Natural killer cell treated with Interleukin-12 subunit alpha and Interleukin-12 subunit beta and Interleukin-15 and Interleukin-18, amount 100 ng/mL, for 72 hours (primary cell): ENCODE results near the gene TRABD2A. TPM values are rescaled to one million over a fixed set of nuclear protein-coding genes. Genes with fewer than 3 reads are reported as not detected.

Experiments used
- ATAC-seq, 2 donors: fragments of 150-1000 bp; cut with Tn5 transposase in 1 of 2; sonication (Bioruptor Pico), chemical (Tn5 transposase) in 1 of 2; 2 replicates each; pipeline ENCODE4 v1.10.0; 2021
- DNase-seq: peaks from one replicate; pipeline ENCODE4 v3.0.0; 2022; ENCODE audit warnings: low spot score
- H3K27ac Mint-ChIP-seq, 2 donors: 1 replicate in 1 of 2; 2 replicates in 1 of 2; pipeline ENCODE4 v1.8.0; 2022; ENCODE audit warnings: mixed read lengths in 2 of 2, mild to moderate bottlenecking in 1 of 2, moderate library complexity in 1 of 2
- H3K27me3 Mint-ChIP-seq, 2 donors: 1 replicate in 1 of 2; 2 replicates in 1 of 2; pipeline ENCODE4 v1.8.0; 2022; ENCODE audit warnings: mixed read lengths in 2 of 2
- H3K36me3 Mint-ChIP-seq: one replicate; pipeline ENCODE4 v1.8.0; 2022; ENCODE audit warnings: mixed read lengths
- H3K4me1 Mint-ChIP-seq, 2 donors: 1 replicate in 1 of 2; 2 replicates in 1 of 2; pipeline ENCODE4 v1.8.0; 2022; ENCODE audit warnings: low read depth in 2 of 2, mixed read lengths in 2 of 2, mild to moderate bottlenecking in 1 of 2
- H3K4me3 Mint-ChIP-seq: one replicate; pipeline ENCODE4 v1.8.0; 2022; ENCODE audit warnings: mixed read lengths
- H3K9me3 Mint-ChIP-seq: 2 replicates; pipeline ENCODE4 v1.8.0; 2022; ENCODE audit warnings: mixed read lengths
- total RNA-seq, 2 donors: library from RNA; stranded (reverse); gene quantifications; one replicate each; pipeline ENCODE4 v1.2.3, GENCODE V29; 2022

Gene TRABD2A
- total RNA-seq, 2 donors from 2014 or later: 6.6 to 18.3 TPM

- H3K4me1 Mint-ChIP-seq: peaks cover 40 to 41% of the 10 kb centered on the region in 2 donors
- ATAC-seq (no peak), DNase-seq (no peak)
- peaks cover 28% of the 10 kb centered on the region for H3K36me3 Mint-ChIP-seq
- no peak overlapping the region for H3K27ac Mint-ChIP-seq
- no peak overlapping the region for H3K4me3 Mint-ChIP-seq
- no peaks in the 10 kb centered on the region for H3K27me3 Mint-ChIP-seq
- peaks cover 16% of the 10 kb centered on the region for H3K9me3 Mint-ChIP-seq
Observed at GRCh38 chr2:84911135-84911678, 30.3 kb upstream of the TRABD2A start.

- peaks cover 50 to 51% of the 10 kb centered on the region in 2 donors for H3K4me1 Mint-ChIP-seq
Observed at GRCh38 chr2:84908948-84909713, 28.2 kb upstream of the TRABD2A start.

DNA sequence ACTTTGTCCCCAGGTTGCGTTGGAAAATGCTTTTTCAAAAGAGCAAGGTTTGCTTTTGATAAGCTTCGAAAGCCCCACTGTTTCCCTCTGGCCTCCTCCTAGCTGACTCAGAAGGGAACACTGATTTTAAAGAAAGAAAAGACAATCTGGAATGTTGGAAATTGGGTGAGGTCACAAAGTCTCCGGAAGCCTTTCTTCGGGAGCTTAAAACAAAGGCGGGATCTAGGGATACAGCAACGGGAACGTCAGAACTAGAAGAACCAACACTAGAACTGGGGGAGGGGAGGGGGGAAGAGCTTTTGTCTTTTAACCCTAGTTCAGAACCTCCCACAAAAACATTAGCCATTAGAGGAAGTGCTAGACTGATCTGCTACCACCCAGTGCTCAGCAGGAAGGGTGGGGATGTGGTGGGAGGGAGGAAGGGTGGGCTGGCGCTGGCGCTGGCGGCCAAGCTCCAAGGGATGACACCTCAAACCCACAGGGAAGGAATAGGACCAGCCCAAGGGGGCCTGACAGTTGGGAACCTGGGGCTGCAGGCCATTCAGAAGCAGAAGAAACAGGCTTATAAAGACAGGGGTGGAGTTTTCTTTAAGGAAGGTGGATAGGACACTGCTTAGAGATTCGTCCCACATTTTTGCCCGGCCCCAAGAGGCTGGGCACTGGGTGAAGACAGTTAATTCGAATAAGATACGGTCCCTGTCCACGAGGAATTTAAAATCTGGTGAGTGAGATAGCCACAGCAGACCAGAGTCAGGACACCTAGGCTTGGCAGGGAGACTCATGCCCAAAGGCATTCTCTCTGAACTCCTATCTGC, 26.2 kb upstream of the TRABD2A start:
- DNase-seq (no peak), ATAC-seq (peak in 1 of 2 donors; percentile 25)
- Mint-ChIP-seq H3K4me3 (peak overlapping the region; percentile 85), H3K27me3 (no peaks in the 10 kb centered on the region), H3K27ac (peak overlapping the region; percentile 61 to 99), H3K36me3 (peaks cover 29% of the 10 kb centered on the region), H3K9me3 (peaks cover 16% of the 10 kb centered on the region), H3K4me1 (peaks cover 64 to 68% of the 10 kb centered on the region in 2 donors)

More at GRCh38 chr2:84908948-84909713, 28.2 kb upstream of the TRABD2A start:
- ATAC-seq (no peak), DNase-seq (no peak)
- H3K4me3 Mint-ChIP-seq: peak overlapping the region; percentile 85
- H3K36me3 Mint-ChIP-seq: peaks cover 29% of the 10 kb centered on the region
- H3K27me3 Mint-ChIP-seq: no peaks in the 10 kb centered on the region
- H3K27ac Mint-ChIP-seq: peak overlapping the region; percentile 61 to 99
- H3K9me3 Mint-ChIP-seq: peaks cover 16% of the 10 kb centered on the region

DNA sequence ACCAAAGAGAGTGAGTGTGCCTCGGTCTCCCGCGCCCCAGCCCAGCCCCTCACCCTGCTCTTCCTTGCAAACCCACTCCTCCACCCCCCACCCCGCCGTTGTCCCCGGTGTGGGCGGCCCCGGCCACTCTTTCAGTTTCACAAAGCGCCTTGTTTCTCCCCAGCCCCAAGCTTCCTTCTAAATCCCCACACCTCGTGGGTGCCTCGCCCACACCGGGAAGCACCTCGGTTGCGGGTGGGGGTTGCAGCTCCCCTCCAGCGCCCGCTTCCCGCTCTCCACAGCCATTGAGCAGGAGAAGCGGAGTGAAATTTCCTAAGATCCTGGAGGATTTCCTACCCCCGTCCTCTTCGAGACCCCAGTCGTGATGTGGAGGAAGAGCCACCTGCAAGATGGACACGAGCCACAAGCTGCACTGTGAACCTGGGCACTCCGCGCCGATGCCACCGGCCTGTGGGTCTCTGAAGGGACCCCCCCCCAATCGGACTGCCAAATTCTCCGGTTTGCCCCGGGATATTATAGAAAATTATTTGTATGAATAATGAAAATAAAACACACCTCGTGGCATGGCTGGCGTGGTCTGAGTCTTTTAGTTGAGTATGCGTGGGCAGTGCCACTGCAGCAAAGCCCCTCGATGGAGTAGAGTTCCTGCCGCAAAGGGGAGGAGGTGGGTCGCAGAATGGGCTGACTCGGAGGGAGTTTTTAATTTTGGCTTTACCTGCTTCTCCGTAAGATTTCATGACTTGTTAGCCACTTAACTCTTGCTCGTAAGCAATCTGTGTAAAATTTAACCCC, 25.4 kb upstream of the TRABD2A start:
- Mint-ChIP-seq H3K27me3 (no peaks in the 10 kb centered on the region), H3K36me3 (peaks cover 29% of the 10 kb centered on the region), H3K4me3 (peak overlapping the region; percentile 85), H3K9me3 (peaks cover 16% of the 10 kb centered on the region), H3K4me1 (peaks cover 69% of the 10 kb centered on the region in 2 donors), H3K27ac (peak overlapping the region; percentile 61 to 99)
- ATAC-seq: peak; percentile 39 to 65
- DNase-seq: peak; percentile 87

GRCh38 chr2:84905181-84906107, 24.6 kb upstream of the TRABD2A start, which contains the start of gene TMSB10:
TSS of gene TMSB10 (plus strand) at chr2:84905656.
- DNase-seq (peak; percentile 90), ATAC-seq (peak; percentile 85 to 88)
- Mint-ChIP-seq H3K9me3 (peaks cover 16% of the 10 kb centered on the region), H3K4me3 (peak within 1 kb of the TSS; percentile 85), H3K4me1 (peaks cover 77% of the 10 kb centered on the region in 2 donors), H3K36me3 (peaks cover 29% of the 10 kb centered on the region), H3K27ac (peak within 1 kb of the TSS; percentile 70 to 99), H3K27me3 (no peaks in the 10 kb centered on the region)

GRCh38 chr2:84904717-84905174, 23.9 kb upstream of the TRABD2A start:
- H3K27ac Mint-ChIP-seq: peak overlapping the region; percentile 70 to 99
- peak overlapping the region; percentile 85 for H3K4me3 Mint-ChIP-seq
- peaks cover 80% of the 10 kb centered on the region in 2 donors for H3K4me1 Mint-ChIP-seq
- H3K36me3 Mint-ChIP-seq: peaks cover 24% of the 10 kb centered on the region
- DNase-seq (no peak), ATAC-seq (no peak)
- no peaks in the 10 kb centered on the region for H3K27me3 Mint-ChIP-seq
- peaks cover 12% of the 10 kb centered on the region for H3K9me3 Mint-ChIP-seq

DNA sequence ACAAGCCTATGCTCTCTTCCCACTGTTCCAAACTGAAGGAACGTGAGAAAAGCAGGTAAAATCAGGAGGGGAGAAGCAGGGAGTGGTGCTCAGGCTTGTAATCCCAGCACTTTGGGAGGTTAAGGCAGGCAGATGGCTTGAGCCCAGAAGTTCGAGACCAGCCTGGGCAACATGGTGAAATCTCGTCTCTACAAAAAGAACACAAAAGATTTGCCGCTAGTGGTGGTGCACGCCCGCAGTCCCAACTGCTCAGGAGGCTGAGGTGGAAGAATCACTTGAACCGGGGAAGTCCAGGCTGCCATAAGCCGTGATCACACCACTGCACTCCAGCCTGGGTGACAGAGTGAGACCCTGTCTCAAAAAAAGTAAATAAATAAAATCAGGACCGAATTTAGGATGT, 23.3 kb upstream of the TRABD2A start:
- peaks cover 18% of the 10 kb centered on the region for H3K36me3 Mint-ChIP-seq
- ATAC-seq (no peak), DNase-seq (no peak)
- H3K27me3 Mint-ChIP-seq: no peaks in the 10 kb centered on the region
- peaks cover 6% of the 10 kb centered on the region for H3K9me3 Mint-ChIP-seq
- H3K4me3 Mint-ChIP-seq: peak overlapping the region; percentile 85
- peak overlapping the region; percentile 70 to 99 for H3K27ac Mint-ChIP-seq
- H3K4me1 Mint-ChIP-seq: peaks cover 78 to 79% of the 10 kb centered on the region in 2 donors

DNA sequence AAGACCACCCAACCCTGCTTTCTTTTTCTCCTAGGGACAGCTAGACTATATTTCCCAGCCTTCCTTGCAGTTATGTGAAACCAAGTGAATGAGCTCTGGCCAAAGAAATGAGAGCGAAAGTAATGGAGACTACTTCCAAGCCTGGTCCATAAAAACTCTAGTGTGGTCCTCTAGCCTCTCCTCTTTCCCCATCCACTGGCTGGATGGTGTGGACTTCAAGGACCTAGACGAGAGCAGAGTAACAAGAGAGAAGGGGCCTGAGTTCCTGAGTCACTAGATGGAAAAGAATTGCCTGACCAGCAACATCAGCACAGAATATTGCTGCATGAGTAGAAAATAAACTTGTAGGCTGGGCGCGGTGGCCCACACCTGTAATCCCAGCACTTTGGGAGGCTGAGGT, 21.6 kb upstream of the TRABD2A start:
- ATAC-seq: no peak
- H3K4me3 Mint-ChIP-seq: peak overlapping the region; percentile 10
- H3K27ac Mint-ChIP-seq: peak overlapping the region in 1 of 2 donors; percentile 99
- peaks cover 15% of the 10 kb centered on the region for H3K36me3 Mint-ChIP-seq
- DNase-seq: no peak
- H3K27me3 Mint-ChIP-seq: no peaks in the 10 kb centered on the region
- H3K9me3 Mint-ChIP-seq: no peaks in the 10 kb centered on the region
- peaks cover 77 to 83% of the 10 kb centered on the region in 2 donors for H3K4me1 Mint-ChIP-seq

DNA sequence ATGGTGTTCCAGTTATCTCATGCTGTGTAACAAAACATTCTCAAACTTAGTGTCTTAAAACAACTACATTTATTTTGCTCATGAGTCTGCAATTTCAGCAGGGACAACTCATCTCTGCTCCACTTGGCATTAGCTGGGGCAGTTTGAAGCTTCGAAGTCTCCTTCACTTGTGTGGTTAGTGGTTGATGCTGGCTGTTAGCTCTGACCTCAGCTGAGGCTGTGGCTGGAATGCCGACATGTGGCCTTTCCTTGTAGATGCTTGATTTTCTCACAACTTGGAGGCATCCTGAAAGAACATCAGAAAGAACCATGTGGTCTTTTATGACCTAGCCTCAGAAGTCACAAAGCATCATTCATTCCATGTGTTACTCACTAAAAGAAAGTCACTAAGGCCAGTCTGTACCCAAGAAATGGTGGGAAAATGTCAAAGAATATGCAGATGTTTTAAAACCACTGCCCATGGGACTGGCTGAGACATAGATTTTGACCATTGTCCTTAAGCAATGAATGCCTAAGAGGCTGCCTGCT, 20.8 kb upstream of the TRABD2A start:
- Mint-ChIP-seq H3K9me3 (no peaks in the 10 kb centered on the region), H3K36me3 (peaks cover 6% of the 10 kb centered on the region), H3K27ac (peak overlapping the region; percentile 33 to 99), H3K4me3 (peak overlapping the region; percentile 11), H3K27me3 (no peaks in the 10 kb centered on the region), H3K4me1 (peaks cover 73 to 82% of the 10 kb centered on the region in 2 donors)
- ATAC-seq (no peak), DNase-seq (no peak)

DNA sequence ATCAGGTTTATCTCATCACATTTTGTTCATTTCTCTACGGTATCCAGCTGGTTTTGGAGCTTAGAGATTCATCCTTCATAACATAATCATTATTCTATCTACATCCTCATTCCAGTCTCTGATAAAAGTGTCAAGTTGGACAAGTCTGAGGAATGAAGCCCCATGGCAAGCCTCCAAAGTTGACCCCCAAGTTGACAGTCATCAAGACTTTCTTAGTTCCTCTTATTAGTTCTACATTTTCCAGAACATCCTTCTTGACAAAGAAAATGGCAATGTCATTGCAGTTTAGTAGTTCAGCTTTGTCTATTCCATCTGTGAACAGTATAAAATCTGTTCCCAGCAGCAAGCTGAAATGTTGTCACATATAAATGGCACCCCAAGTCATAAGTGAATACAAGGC, 20.1 kb upstream of the TRABD2A start:
- Mint-ChIP-seq H3K27me3 (no peaks in the 10 kb centered on the region), H3K36me3 (no peaks in the 10 kb centered on the region), H3K4me3 (no peak overlapping the region), H3K9me3 (no peaks in the 10 kb centered on the region), H3K4me1 (peaks cover 72 to 85% of the 10 kb centered on the region in 2 donors), H3K27ac (peak overlapping the region; percentile 33 to 99)
- ATAC-seq: no peak
- no peak for DNase-seq

DNA sequence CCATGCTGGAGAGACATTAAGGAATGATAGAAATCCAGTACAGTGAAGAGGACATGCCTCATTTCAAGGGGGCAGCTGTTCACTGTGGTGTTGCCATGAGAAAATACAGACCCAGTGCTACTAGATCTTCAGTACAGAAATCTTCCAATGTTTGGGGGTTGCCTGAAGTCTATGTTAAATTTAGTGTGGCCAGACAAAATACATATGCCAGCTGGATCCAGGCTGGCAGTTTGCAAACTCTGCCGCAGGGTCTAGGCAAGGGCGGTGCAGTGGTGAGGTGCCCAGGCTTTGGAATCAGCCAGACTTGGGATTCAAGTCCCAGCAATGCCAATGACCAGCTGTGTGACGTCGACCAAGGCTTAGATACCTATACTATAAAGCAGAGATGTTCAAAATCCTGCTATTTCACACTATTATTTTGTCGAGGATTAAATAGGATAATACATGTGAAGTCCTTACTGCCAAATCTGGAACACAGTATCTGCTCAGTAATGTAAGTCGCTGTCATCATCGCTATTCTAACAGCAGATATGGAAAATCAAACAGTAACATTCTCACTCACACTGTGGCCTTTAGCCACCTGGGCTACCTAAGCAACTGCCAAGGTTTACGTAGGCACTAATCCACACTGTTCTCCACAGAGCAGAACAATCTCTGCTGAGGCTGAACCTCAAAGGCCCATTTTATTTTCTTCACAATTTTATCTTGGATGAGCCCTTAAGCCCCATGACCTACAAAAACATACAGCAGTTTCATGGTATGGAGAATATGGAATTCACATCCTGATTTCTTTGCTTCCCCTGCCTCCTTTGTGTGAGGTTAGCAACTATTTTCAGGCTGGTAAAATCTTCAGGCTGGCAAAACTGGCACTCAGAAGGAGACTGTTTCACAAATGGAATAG, 18.7 kb upstream of the TRABD2A start:
- peak overlapping the region; percentile 96 to 99 for H3K27ac Mint-ChIP-seq
- no peak for ATAC-seq
- no peak overlapping the region for H3K4me3 Mint-ChIP-seq
- H3K9me3 Mint-ChIP-seq: no peaks in the 10 kb centered on the region
- H3K27me3 Mint-ChIP-seq: no peaks in the 10 kb centered on the region
- peaks cover 76 to 91% of the 10 kb centered on the region in 2 donors for H3K4me1 Mint-ChIP-seq
- no peaks in the 10 kb centered on the region for H3K36me3 Mint-ChIP-seq
- DNase-seq: no peak
